A549 (cell line): Measurements from ENCODE around the gene TUBD1. TPM values are rescaled to one million over a fixed set of nuclear protein-coding genes. Genes with fewer than 3 reads are reported as not detected.

Source experiments
- ATOH8 ChIP-seq: fragments of 250-450 bp; sonication (Bioruptor Pico); IDR thresholded peaks from 2 replicates; pipeline ENCODE4 v1.5.0; 2020; ENCODE audit warnings: low read depth, mild to moderate bottlenecking, moderate library complexity
- BHLHE40 ChIP-seq: IDR thresholded peaks from 2 replicates; pipeline ENCODE4 v1.6.1; 2012; ENCODE audit warnings: low read depth, low read length, inconsistent platforms
- CBX2 ChIP-seq: fragments of 200-600 bp; sonication (generic); IDR thresholded peaks from 2 replicates; pipeline ENCODE4 v1.6.1; 2016; ENCODE audit warnings: low read depth, mild to moderate bottlenecking, borderline replicate concordance
- CEBPB ChIP-seq, 2 experiments: fragments of >200 bp in 1 of 2; sonication (Bioruptor Twin) in 1 of 2; formaldehyde crosslinking in 1 of 2; IDR thresholded peaks; 2 replicates each; pipeline ENCODE4 v1.6.1; 2012 to 2016
- CHD4 ChIP-seq: fragments of 200-600 bp; sonication (generic); IDR thresholded peaks from 2 replicates; pipeline ENCODE4 v1.6.1; 2016; ENCODE audit warnings: antibody characterized with exemption, mild to moderate bottlenecking, borderline replicate concordance
- E2F6 ChIP-seq: IDR thresholded peaks from 2 replicates; pipeline ENCODE4 v1.6.1; 2012; ENCODE audit warnings: low read depth, borderline replicate concordance
- ELK1 ChIP-seq: fragments of 150-350 bp; IDR thresholded peaks from 2 replicates; pipeline ENCODE4 v1.6.1; 2014; ENCODE audit warnings: low read depth, mild to moderate bottlenecking, low read length
- ESRRA ChIP-seq: fragments of 150-350 bp; IDR thresholded peaks from 2 replicates; pipeline ENCODE4 v1.6.1; 2014; ENCODE audit warnings: mild to moderate bottlenecking, low read length, borderline replicate concordance
- FOSB ChIP-seq: fragments of 250-450 bp; sonication (Bioruptor Pico); IDR thresholded peaks from 2 replicates; pipeline ENCODE4 v1.5.0; 2020; ENCODE audit warnings: mild to moderate bottlenecking, moderate library complexity
- FOSL2 ChIP-seq, 2 experiments: fragments of 450-650 bp in 1 of 2; fragments of >200 bp in 1 of 2; sonication (Bioruptor Twin) in 1 of 2; formaldehyde crosslinking; IDR thresholded peaks; 2 replicates each; pipeline versions ENCODE4 v1.5.0 to v1.6.1; 2016 to 2020; ENCODE audit warnings: mild to moderate bottlenecking in 1 of 2, moderate library complexity in 1 of 2
- FOXS1 ChIP-seq: fragments of 250-450 bp; sonication (Bioruptor Pico); IDR thresholded peaks from 2 replicates; pipeline ENCODE4 v1.5.0; 2020; ENCODE audit warnings: mild to moderate bottlenecking, moderate library complexity
- GATA3 ChIP-seq: IDR thresholded peaks from 2 replicates; pipeline ENCODE4 v1.6.1; 2012; ENCODE audit warnings: borderline replicate concordance
- HDAC2 ChIP-seq: fragments of 200-600 bp; sonication (generic); IDR thresholded peaks from 2 replicates; pipeline ENCODE4 v1.6.1; 2016
- HES2 ChIP-seq: fragments of >200 bp; sonication (Bioruptor Twin); formaldehyde crosslinking; IDR thresholded peaks from 2 replicates; pipeline ENCODE4 v1.6.1; 2016
- HOXA7 ChIP-seq: fragments of 250-450 bp; sonication (Bioruptor Pico); IDR thresholded peaks from 2 replicates; pipeline ENCODE4 v1.5.0; 2020; ENCODE audit warnings: mild to moderate bottlenecking, moderate library complexity
- HOXB13 ChIP-seq: fragments of 250-450 bp; sonication (Bioruptor Pico); IDR thresholded peaks from 2 replicates; pipeline ENCODE4 v1.5.0; 2020; ENCODE audit warnings: low read depth, mild to moderate bottlenecking, moderate library complexity
- HOXB5 ChIP-seq: fragments of 250-450 bp; sonication (Bioruptor Pico); IDR thresholded peaks from 2 replicates; pipeline ENCODE4 v1.5.0; 2020; ENCODE audit warnings: mild to moderate bottlenecking, moderate library complexity
- JUNB ChIP-seq: fragments of >200 bp; sonication (Bioruptor Twin); formaldehyde crosslinking; IDR thresholded peaks from 2 replicates; pipeline ENCODE4 v1.6.1; 2016
- KDM1A ChIP-seq: fragments of 200-600 bp; sonication (generic); IDR thresholded peaks from 2 replicates; pipeline ENCODE4 v1.6.1; 2016; ENCODE audit warnings: low read depth, mild to moderate bottlenecking
- MAFK ChIP-seq: fragments of 450-650 bp; IDR thresholded peaks from 2 replicates; pipeline ENCODE4 v1.6.1; 2014; ENCODE audit not compliant: partially characterized antibody
- MAX ChIP-seq: IDR thresholded peaks from 2 replicates; pipeline ENCODE4 v1.6.1; 2012
- MAZ ChIP-seq: fragments of 150-350 bp; IDR thresholded peaks from 2 replicates; pipeline ENCODE4 v1.6.1; 2014; ENCODE audit warnings: antibody characterized with exemption, low read depth, low read length, borderline replicate concordance
- MYC ChIP-seq: IDR thresholded peaks from 2 replicates; pipeline ENCODE4 v1.6.1; 2012; ENCODE audit warnings: mild to moderate bottlenecking, inconsistent platforms, low read length, improper control_type of control experiment, borderline replicate concordance
- NPAS2 ChIP-seq: fragments of 250-450 bp; sonication (Bioruptor Pico); IDR thresholded peaks from 2 replicates; pipeline ENCODE4 v1.8.0; 2022; ENCODE audit warnings: mild to moderate bottlenecking, moderate library complexity, borderline replicate concordance
- POLR2A ChIP-seq: IDR thresholded peaks from 2 replicates; pipeline ENCODE4 v1.6.1; 2012; ENCODE audit warnings: mild to moderate bottlenecking, low read length
- POLR2AphosphoS2 ChIP-seq: conservative IDR thresholded peaks from 2 replicates; pipeline ENCODE4 v1.6.1; 2012; ENCODE audit warnings: low read length, improper control_type of control experiment, inconsistent platforms
- RAD21 ChIP-seq, 2 experiments: fragments of >200 bp in 1 of 2; sonication (Bioruptor Twin) in 1 of 2; formaldehyde crosslinking in 1 of 2; IDR thresholded peaks in 1 of 2; conservative IDR thresholded peaks in 1 of 2; 2 replicates in 1 of 2; 3 replicates in 1 of 2; pipeline ENCODE4 v1.6.1; 2012 to 2018; ENCODE audit warnings: inconsistent platforms in 1 of 2
- RCOR1 ChIP-seq: fragments of 150-350 bp; IDR thresholded peaks from 2 replicates; pipeline ENCODE4 v1.6.1; 2014; ENCODE audit warnings: antibody characterized with exemption, low read length, low read depth
- REST ChIP-seq: fragments of 200-600 bp; sonication (generic); IDR thresholded peaks from 2 replicates; pipeline ENCODE4 v1.6.1; 2016; ENCODE audit warnings: antibody characterized with exemption, mild to moderate bottlenecking, moderate library complexity
- RNF2 ChIP-seq: fragments of 200-600 bp; sonication (generic); IDR thresholded peaks from 2 replicates; pipeline ENCODE4 v1.6.1; 2016; ENCODE audit warnings: low read depth, mild to moderate bottlenecking, antibody characterized with exemption, moderate library complexity, borderline replicate concordance
- SMC3 ChIP-seq: fragments of >200 bp; sonication (Bioruptor Twin); formaldehyde crosslinking; IDR thresholded peaks from 3 replicates; pipeline ENCODE4 v1.6.1; 2018; ENCODE audit warnings: inconsistent platforms
- TFCP2L1 ChIP-seq: fragments of 250-450 bp; sonication (Bioruptor Pico); IDR thresholded peaks from 2 replicates; pipeline ENCODE4 v1.5.0; 2021; ENCODE audit warnings: mild to moderate bottlenecking
- TP53 ChIP-seq: fragments of 250-450 bp; sonication (Bioruptor Pico); IDR thresholded peaks from 2 replicates; pipeline ENCODE4 v1.5.0; 2021; ENCODE audit warnings: mild to moderate bottlenecking, moderate library complexity
- ZC3H11A ChIP-seq: fragments of 450-650 bp; IDR thresholded peaks from 2 replicates; pipeline ENCODE4 v1.6.1; 2014; ENCODE audit warnings: antibody characterized with exemption, mild to moderate bottlenecking
- ZFP36 ChIP-seq: fragments of 450-650 bp; IDR thresholded peaks from 2 replicates; pipeline ENCODE4 v1.6.1; 2014; ENCODE audit warnings: borderline replicate concordance; ENCODE audit not compliant: partially characterized antibody
- ZNF302 ChIP-seq: fragments of 250-450 bp; sonication (Bioruptor Pico); IDR thresholded peaks from 2 replicates; pipeline ENCODE4 v1.9.0; 2021; ENCODE audit warnings: inconsistent platforms, mild to moderate bottlenecking, moderate library complexity
- polyA plus RNA-seq, 4 experiments: library from polyadenylated mRNA; depleted of rRNA in 3 of 4; stranded (reverse); fragments of >200 nt; fragmentation: RNase III in 1 of 4; extraction: RNeasy Plus Mini Kit Qiagen cat#74134 plus additional on column Dnase treatment in 1 of 4; gene quantifications; 2 replicates in 3 of 4; 3 replicates in 1 of 4; pipeline ENCODE4 v1.2.3, GENCODE V29; 2011 to 2017

The TUBD1 gene
- polyA plus RNA-seq, 2 of the 4 experiments (the other 2 are of a cell fraction): 15.9 to 24.4 TPM

- TF ChIP-seq RNF2: no peak
- no peak for TF ChIP-seq KDM1A
- peak; percentile 48 for TF ChIP-seq E2F6
- TF ChIP-seq ZC3H11A: no peak
- no peak for TF ChIP-seq ZFP36
- TF ChIP-seq MAZ: peak; percentile 31; the same call in 1 of the 2 replicates
- peak; percentile 93 for TF ChIP-seq FOSB (CRISPR knock-in tag)
- TF ChIP-seq POLR2AphosphoS2: peak; percentile 94
- TF ChIP-seq HOXA7: no peak; the same call in 1 of the 2 replicates
- no peak for TF ChIP-seq SMC3
- TF ChIP-seq CEBPB (IDR thresholded peaks at IDR 0.05): peak; percentile 82 to 88
- TF ChIP-seq HOXB13 (CRISPR knock-in tag): peak; percentile 67
- TF ChIP-seq ATOH8 (CRISPR knock-in tag): peak; percentile 84
- no peak for TF ChIP-seq NPAS2 (CRISPR knock-in tag)
- TF ChIP-seq RCOR1: no peak
- peak; percentile 89 for TF ChIP-seq MAFK
- TF ChIP-seq FOSL2 (IDR thresholded peaks at IDR 0.05): peak; percentile 68; the same call in 1 of the 2 replicates
- peak; percentile 92 for TF ChIP-seq FOSL2 (CRISPR knock-in tag; IDR thresholded peaks at IDR 0.05)
- TF ChIP-seq MYC: no peak
- TF ChIP-seq ZNF302 (CRISPR knock-in tag): peak; percentile 87
- peak in 1 of 2 experiments; percentile 24; a peak in 2 of 5 replicates for TF ChIP-seq RAD21 (conservative IDR thresholded peaks at IDR 0.05 in 1 of 2, IDR thresholded peaks at IDR 0.05 in 1 of 2)
- TF ChIP-seq BHLHE40: peak; percentile 29; the same call in 1 of the 2 replicates
- TF ChIP-seq POLR2A: no peak; the same call in 1 of the 2 replicates
- no peak for TF ChIP-seq HDAC2
- TF ChIP-seq HES2: no peak
- TF ChIP-seq HOXB5: peak; percentile 81
- no peak for TF ChIP-seq ESRRA
- TF ChIP-seq CHD4: no peak
- TF ChIP-seq FOXS1 (CRISPR knock-in tag): peak; percentile 49; the same call in 1 of the 2 replicates
- peak; percentile 73 for TF ChIP-seq JUNB
- TF ChIP-seq ELK1: no peak
- peak; percentile 95 for TF ChIP-seq TFCP2L1 (CRISPR knock-in tag)
- no peak; the same call in 1 of the 2 replicates for TF ChIP-seq REST
- peak; percentile 97 for TF ChIP-seq GATA3
- peak; percentile 99 for TF ChIP-seq TP53 (CRISPR knock-in tag)
- no peak for TF ChIP-seq CBX2
- peak; percentile 90 for TF ChIP-seq MAX
Observed at GRCh38 chr17:59845595-59846393, 46.9 kb downstream of the TUBD1 start (continued).
